Mucosa of stomach (tissue), 1 donor: Measurements from ENCODE around the gene RACK1.
"Not testable (repeated sequence)": the region's sequence is repeated elsewhere in the genome, so short reads cannot be mapped to it uniquely, and the experiment has no call there.

Source experiments
- H3K27me3 ChIP-seq: one replicate; pipeline ENCODE4 v1.7.0; 2013; ENCODE audit warnings: mild to moderate bottlenecking, low read length; ENCODE audit not compliant: control insufficient read depth, insufficient read depth
- H3K36me3 ChIP-seq: one replicate; pipeline ENCODE4 v1.7.0; 2013; ENCODE audit warnings: low read length; ENCODE audit not compliant: control insufficient read depth, insufficient read depth
- H3K4me1 ChIP-seq: one replicate; pipeline ENCODE4 v1.7.0; 2013; ENCODE audit warnings: mild to moderate bottlenecking, low read length; ENCODE audit not compliant: control insufficient read depth, insufficient read depth
- H3K4me3 ChIP-seq: one replicate; pipeline ENCODE4 v1.7.0; 2013; ENCODE audit warnings: low read length
- H3K9ac ChIP-seq: one replicate; pipeline ENCODE4 v1.7.0; 2013; ENCODE audit warnings: mild to moderate bottlenecking, low read length, moderate library complexity
- H3K9me3 ChIP-seq: one replicate; pipeline ENCODE4 v1.7.0; 2013; ENCODE audit warnings: mild to moderate bottlenecking, low read length, moderate library complexity; ENCODE audit not compliant: control insufficient read depth
- donor health status: Pancreatic carcinoma.

Gene RACK1

DNA sequence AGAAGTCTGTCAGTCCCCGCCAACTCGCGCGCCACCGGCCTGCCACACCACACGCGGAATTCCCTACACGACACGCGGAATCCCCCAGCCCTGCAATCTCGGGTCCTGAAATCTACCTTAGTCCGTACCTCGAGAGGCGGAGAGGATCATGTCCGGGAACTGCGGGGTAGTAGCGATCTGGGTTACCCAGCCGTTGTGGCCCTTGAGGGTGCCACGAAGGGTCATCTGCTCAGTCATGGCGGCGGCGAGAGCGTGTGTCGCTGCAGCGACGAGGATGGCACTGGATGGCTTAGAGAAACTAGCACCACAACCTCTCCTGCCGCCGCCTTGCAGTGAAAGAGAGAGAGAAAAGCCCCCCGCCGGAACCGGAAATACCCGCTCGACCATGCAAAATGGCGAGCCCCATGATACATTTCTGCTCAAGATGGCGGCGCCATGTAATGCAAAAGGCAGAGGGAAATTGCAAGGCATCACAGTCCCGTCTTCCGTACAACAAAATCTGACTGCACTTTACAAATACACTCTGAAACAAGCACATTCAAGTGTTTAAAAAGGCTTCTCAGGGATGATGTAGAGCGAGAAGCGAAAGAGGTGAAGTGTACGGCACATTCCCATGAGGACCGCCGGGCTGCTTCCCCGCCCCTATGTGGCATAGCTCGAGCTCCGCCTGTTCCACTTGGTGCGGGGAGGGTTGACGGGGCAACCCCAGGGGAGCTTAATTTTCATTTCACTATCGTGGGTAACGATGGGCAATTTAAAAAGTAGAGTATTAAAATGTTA lies at the start of gene RACK1:
TSS of gene RACK1 (minus strand) at position 343 of the 780 bp plus-strand sequence. CDS start at position 237, 106 bp downstream.
- no peaks in the 10 kb centered on the region for H3K27me3 ChIP-seq
- H3K4me1 ChIP-seq, result peaks cover 41% of the 10 kb centered on the region

DNA sequence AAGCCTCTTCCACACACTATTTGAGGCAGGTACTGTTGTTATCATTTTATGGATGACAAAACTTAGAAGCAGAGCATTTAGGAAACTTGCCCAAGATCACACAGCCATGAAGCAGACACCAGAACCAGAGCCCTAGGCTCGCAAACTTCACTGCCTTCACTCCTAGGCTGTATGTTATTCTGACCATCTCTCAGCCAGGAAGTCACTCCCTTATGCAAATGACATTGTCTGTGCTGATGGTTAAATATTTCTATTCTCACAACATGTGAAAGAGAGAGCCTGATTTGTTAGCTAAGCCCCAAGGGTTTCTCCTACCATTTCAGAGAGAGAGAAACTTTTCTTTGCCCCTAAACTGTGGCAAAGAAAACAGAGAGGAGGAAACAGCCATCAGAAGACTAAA lies 43.6 kb upstream of the RACK1 start:
- not testable (repeated sequence) for H3K4me1 ChIP-seq, H3K9ac ChIP-seq, H3K9me3 ChIP-seq, H3K4me3 ChIP-seq, H3K36me3 ChIP-seq, H3K27me3 ChIP-seq

More for the DNA sequence above, at the start of gene RACK1:
- H3K9me3 ChIP-seq, result no peaks in the 10 kb centered on the region
- peak within 1 kb of the TSS; percentile 90 for H3K4me3 ChIP-seq
- H3K9ac ChIP-seq, result peak within 1 kb of the TSS; percentile 92
- peaks cover 14% of the 10 kb centered on the region for H3K36me3 ChIP-seq

DNA sequence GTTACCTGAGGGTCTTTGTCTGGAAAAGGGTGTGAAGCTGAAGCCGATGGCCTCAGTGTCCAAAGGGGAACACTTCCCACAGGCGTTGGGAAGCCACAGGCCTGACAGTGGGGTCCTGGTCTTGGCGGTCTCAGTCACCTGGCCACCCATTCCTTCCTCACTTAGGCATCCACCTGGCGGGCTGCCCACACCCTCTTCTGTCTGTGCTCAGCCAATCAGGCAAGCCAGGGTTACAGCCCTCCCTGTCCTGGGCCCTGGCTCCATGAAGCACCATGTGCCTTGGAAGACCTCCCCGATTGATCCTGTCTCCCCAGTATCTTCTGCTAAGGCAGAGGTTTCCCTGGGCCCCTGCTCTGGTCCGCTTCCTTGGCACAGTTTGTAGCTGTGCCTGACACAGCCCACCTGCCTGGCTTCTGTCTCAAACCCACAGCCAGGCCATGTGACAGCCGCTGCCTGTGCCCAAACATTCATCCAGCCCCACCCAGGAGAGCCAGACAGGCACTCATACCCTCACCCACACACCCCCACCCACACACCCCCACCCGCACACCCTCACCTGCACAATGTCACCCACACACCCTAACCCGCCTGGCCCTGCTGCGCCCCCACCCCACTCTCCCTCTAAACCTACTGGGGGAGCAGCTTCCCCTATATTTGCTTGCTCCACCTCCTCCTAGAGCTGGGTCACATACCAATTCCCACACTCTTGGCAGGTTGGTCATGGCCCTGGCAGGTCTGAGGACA lies 42.4 kb upstream of the RACK1 start:
- not testable (repeated sequence) for H3K4me1 ChIP-seq, H3K36me3 ChIP-seq, H3K9ac ChIP-seq, H3K27me3 ChIP-seq, H3K9me3 ChIP-seq, H3K4me3 ChIP-seq

DNA sequence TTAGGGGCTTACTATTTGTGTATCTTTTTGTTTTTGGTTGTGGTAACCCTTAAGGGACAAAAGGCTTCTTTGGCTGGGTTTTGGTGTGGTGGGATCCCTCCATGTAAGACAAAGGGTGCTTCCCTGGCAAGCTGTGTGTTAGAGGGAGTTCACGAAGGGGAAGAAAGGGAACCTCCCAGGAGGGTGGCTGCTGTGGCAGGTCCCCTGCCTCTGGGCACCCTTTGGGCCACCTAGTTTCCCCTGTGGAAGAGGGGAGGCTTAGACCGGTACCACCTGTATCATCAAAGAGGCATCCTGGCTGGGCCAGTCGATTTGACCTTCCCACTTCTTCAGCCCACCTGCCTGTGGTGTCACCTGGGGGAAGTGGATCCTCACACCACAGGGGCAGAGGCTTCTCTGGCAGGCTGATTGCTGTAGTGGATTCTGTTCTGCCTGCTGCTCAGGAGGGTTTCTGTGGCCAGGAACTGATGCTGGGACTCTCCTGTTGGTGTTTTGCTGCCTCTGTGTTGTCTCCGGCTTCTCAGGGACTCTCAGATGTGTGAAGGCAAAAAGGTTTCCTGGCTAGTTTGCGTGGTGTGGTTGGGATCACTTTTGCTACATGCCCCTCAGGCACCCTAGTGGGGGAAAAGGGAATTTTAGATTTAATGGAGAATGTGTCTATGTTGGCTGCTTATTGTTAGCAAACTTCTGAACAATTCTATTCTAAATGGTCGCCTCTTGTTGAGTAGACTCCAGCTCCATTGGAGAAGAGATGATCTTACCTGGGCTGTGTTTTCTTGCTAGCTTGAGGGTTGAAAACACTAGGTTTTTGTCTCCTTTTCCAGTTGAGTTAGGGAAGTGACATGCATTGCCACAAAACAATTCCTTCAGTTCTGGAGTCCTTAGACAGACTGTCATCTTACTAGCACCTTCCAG lies 40.4 kb upstream of the RACK1 start:
- H3K27me3 ChIP-seq, H3K4me3 ChIP-seq, H3K9ac ChIP-seq: not testable (repeated sequence)

DNA sequence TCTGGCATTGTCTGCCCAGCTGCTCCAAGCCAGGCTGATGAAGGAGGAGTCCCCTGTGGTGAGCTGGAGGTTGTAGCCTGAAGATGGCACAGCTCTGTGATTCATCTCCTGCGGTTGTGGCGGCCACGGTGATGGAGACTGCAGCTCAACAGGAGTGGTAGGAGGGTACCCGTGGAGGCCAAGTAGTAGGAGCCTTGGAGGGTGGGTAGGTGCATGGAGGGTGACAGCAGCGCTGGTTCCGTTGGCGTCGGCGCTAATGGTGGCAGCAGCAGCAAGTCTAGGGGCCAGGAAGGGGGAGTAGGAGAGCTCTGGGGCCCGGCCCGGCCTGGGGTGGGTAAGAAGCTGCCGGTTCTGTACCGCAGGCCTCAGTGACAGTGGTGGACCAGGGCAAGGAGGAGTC lies 39.6 kb upstream of the RACK1 start:
- Histone ChIP-seq H3K36me3 (no peaks in the 10 kb centered on the region), H3K9me3 (no peaks in the 10 kb centered on the region), H3K4me1 (no peaks in the 10 kb centered on the region), H3K27me3 (no peaks in the 10 kb centered on the region), H3K4me3 (no peak overlapping the region), H3K9ac (no peak overlapping the region)

More for the DNA sequence above, 40.4 kb upstream of the RACK1 start:
- not testable (repeated sequence) for H3K36me3 ChIP-seq, H3K9me3 ChIP-seq, H3K4me1 ChIP-seq

DNA sequence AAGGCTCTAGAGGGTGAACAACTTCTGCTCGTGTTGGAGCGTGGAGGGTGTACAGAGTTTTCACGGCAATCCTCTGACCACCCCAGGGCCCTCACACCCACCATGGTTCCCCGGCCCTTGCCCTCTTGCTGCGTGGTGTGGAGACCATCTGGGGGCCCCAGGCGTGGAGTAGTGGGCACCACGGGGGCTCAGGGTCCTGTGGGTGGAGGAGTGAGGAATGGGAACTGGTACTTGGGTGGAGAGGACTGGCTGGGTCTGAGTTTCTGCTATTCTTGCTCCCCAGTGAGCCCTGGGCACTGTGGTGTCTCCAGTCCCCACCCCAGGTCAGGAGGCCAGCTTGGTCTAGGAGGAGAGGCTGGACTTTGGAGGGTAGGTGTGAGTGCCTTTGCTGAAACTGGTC lies 39.2 kb upstream of the RACK1 start:
- Histone ChIP-seq H3K9me3 (no peaks in the 10 kb centered on the region), H3K36me3 (no peaks in the 10 kb centered on the region), H3K4me3 (no peak overlapping the region), H3K27me3 (no peaks in the 10 kb centered on the region), H3K9ac (no peak overlapping the region), H3K4me1 (no peaks in the 10 kb centered on the region)

DNA sequence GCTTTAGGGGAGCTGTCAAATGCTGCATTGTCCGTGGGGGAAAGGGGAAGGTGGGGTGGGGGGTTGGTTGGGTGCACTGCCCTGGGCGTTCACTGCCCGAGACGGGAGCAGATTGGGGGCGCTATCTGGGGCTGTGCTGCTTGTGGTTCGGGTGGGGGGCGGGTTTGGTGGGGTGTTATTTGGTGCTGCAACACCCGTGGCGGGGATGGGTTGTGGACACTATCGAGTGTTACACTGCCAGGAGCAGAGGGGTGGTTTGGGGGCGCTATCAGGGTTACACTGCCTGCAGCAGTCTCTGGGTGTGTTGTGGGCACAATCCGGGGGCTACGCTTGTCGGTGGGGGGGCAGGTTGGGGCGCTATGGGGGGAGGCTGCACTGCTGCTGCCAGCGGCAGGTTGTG lies 38.7 kb upstream of the RACK1 start:
- H3K36me3 ChIP-seq, H3K4me1 ChIP-seq, H3K27me3 ChIP-seq, H3K9me3 ChIP-seq, H3K9ac ChIP-seq, H3K4me3 ChIP-seq: not testable (repeated sequence)

DNA sequence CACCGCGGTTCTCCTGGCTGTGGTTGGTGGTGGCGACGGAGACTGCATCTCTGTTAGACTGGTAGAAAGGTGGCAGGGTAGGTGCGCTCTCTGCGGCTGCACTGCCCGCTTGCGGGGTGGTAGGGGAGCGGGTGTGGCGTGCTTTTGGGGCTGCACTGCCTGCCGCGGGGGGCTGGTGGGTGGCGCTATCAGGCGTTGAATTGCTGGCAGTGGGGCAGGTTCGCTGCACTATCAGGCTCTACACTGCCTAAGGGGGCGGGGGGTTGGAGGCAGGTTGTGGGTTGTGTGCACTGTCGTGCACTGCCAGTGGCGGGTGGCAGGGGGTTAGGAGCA lies 38.2 kb upstream of the RACK1 start:
- Histone ChIP-seq H3K27me3 (no peaks in the 10 kb centered on the region), H3K4me3 (no peak overlapping the region), H3K4me1 (no peaks in the 10 kb centered on the region), H3K9me3 (no peaks in the 10 kb centered on the region), H3K9ac (no peak overlapping the region), H3K36me3 (no peaks in the 10 kb centered on the region)

DNA sequence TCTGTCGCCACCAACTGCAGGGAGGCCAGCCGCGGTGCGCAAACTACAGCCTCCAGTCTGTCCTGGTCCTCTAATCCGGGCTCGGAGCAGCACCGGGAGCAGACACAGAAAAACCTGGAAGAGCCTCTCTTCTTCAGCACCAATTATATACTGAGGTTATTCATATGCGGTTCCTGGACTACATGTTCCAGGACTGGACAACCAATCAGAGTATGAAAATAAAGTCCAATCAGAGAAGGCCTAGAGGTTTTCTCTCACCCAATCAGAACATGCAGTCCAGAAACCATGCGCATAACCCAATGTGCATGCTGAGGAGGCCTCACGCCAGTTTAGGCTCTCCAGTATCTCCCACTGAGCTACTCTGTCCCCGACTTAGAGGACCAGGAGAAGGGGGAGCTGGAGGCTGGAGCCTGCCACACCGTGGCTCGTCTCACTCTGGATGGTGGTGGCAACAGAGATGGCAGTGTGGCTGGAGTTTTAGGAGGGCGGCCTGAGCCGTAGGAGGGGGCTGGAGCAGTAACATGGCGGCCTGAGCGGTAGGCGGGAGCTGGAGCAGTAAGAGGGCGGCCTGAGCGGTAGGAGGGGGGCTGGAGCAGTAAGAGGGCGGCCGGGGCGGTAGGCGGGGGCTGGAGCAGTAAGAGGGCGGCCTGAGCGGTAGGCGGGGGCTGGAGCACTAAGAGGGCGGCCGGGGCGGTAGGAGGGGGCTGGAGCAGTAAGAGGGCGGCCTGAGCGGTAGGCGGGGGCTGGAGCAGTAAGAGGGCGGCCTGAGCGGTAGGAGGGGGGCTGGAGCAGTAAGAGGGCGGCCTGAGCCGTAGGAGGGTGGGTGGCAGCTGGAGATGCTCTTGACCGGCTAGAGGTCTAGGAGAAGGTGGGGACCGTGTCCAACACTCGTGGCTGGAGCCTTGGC lies 37.6 kb upstream of the RACK1 start:
- no peak overlapping the region for H3K9ac ChIP-seq
- no peak overlapping the region for H3K4me3 ChIP-seq
- H3K9me3 ChIP-seq, result no peaks in the 10 kb centered on the region
- no peaks in the 10 kb centered on the region for H3K4me1 ChIP-seq
- H3K27me3 ChIP-seq, result no peaks in the 10 kb centered on the region
- no peaks in the 10 kb centered on the region for H3K36me3 ChIP-seq

DNA sequence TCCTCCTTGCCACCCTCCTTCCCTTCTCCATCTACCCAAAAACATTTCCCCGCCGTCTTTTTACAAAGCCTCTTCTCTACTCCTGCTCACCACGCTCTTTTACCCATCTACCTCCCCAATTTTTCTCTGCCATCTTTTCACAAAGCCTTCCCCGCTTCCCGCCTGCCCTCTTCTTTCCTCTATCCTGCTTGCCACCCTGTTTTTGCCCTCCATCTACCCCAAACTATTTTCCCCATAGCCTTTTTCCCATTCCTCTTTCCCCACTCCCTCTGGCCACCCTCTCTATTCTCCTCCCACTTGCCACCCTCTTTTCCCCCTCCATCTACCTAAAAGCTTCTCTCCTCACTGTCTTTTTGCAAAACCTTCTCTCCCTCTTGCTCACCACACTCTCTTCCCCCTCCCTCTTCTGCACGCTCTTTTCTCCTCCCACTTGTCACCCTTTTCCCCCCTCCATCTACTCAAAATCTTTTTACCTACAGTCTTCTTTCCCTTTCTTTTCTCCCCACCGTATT lies 36.6 kb upstream of the RACK1 start:
- Histone ChIP-seq H3K9ac (no peak overlapping the region), H3K4me1 (no peaks in the 10 kb centered on the region), H3K9me3 (no peaks in the 10 kb centered on the region), H3K4me3 (no peak overlapping the region), H3K36me3 (no peaks in the 10 kb centered on the region), H3K27me3 (no peaks in the 10 kb centered on the region)

DNA sequence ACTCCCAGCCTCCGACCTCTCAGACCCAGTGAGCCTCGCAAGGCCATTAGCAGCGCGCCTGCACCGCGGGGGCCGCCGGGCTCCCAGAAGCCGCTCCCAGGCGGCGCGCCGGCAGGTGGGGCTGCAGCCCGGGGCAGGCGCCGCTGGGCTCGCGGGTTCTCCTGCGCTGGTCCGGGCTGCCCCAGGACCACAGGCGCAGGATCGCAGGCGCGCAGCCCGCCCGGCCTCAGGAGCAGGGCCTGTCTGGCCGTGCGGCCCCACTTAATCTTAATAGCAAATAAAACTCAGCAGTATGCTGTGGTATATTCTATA lies 29.7 kb upstream of the RACK1 start:
- not testable (repeated sequence) for H3K4me3 ChIP-seq

More for the DNA sequence above, 29.7 kb upstream of the RACK1 start:
- H3K4me1 ChIP-seq, H3K9me3 ChIP-seq, H3K9ac ChIP-seq, H3K27me3 ChIP-seq, H3K36me3 ChIP-seq: not testable (repeated sequence)
